Mammary epithelial cell (primary cell): Measurements from ENCODE around the gene LIFR.

ENCODE experiments used
- EZH2 ChIP-seq: IDR thresholded peaks from 2 replicates; pipeline ENCODE4 v1.6.1; 2012; ENCODE audit warnings: low read length, inconsistent platforms, borderline replicate concordance
- TF ChIP-seq, protein P1 (sequence below), 2 donors: IDR thresholded peaks in 1 of 2; conservative IDR thresholded peaks in 1 of 2; 2 replicates each; pipeline ENCODE4 v1.5.1; 2011 to 2012; ENCODE audit warnings: inconsistent platforms in 2 of 2, low read length in 2 of 2, mild to moderate bottlenecking in 2 of 2, control low read depth in 1 of 2, low read depth in 1 of 2; ENCODE audit not compliant: insufficient read depth in 1 of 2; ENCODE audit errors: extremely low read depth in 1 of 2

- TF ChIP-seq, protein P1, sequence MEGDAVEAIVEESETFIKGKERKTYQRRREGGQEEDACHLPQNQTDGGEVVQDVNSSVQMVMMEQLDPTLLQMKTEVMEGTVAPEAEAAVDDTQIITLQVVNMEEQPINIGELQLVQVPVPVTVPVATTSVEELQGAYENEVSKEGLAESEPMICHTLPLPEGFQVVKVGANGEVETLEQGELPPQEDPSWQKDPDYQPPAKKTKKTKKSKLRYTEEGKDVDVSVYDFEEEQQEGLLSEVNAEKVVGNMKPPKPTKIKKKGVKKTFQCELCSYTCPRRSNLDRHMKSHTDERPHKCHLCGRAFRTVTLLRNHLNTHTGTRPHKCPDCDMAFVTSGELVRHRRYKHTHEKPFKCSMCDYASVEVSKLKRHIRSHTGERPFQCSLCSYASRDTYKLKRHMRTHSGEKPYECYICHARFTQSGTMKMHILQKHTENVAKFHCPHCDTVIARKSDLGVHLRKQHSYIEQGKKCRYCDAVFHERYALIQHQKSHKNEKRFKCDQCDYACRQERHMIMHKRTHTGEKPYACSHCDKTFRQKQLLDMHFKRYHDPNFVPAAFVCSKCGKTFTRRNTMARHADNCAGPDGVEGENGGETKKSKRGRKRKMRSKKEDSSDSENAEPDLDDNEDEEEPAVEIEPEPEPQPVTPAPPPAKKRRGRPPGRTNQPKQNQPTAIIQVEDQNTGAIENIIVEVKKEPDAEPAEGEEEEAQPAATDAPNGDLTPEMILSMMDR (conservative IDR thresholded peaks at IDR 0.05 in 1 of 2, IDR thresholded peaks at IDR 0.05 in 1 of 2; ENCODE audit: extremely low read depth in 1 of 2, insufficient read depth in 1 of 2, low read depth in 1 of 2, low read length in 2 of 2), result no peak
- no peak for TF ChIP-seq EZH2
These were observed at the start of gene LIFR for GRCh38 chr5:38556599-38557307.
